Measurements from ENCODE around the gene HLCS. TPM values are rescaled to one million over a fixed set of nuclear protein-coding genes. Genes with fewer than 3 reads are reported as not detected.

Gene HLCS
- total RNA-seq, 4 donors from 2014 or later: 20.0 to 75.4 (median 32.8) TPM

GRCh38 chr21:36769051-36769839 is 197.2 kb downstream of the HLCS start:
- peaks cover 0 to 28% (median 19%) of the 10 kb centered on the region in 4 donors for H3K4me1 ChIP-seq
- no peak overlapping the region for H3K4me3 ChIP-seq
- H3K27me3 ChIP-seq: no peaks in the 10 kb centered on the region
- peak overlapping the region in 3 of 4 donors; percentile 18 to 34 (median 30) for H3K27ac ChIP-seq
- in situ Hi-C loops (cut with MboI; ENCODE audit: low pct_ligation_motif_present in 1 of 4, low pct_unique_long_range_greater_than_20kb in 1 of 4, low sequenced_read_pairs in 3 of 4): no loop called here
- H3K36me3 ChIP-seq: no peaks in the 10 kb centered on the region
- intact Hi-C loops (cut with DNase I; ENCODE audit: low total_unique reads): no loop called here
- H3K9me3 ChIP-seq: no peaks in the 10 kb centered on the region
- no peak for DNase-seq
- TF ChIP-seq EP300 (IDR thresholded peaks at IDR 0.05; ENCODE audit: low read depth) (no peak), CTCF (IDR thresholded peaks at IDR 0.05) (no peak), POLR2A (IDR thresholded peaks at IDR 0.05) (no peak), POLR2AphosphoS5 (IDR thresholded peaks at IDR 0.05) (no peak)
- 49 to 57% methylated on average over 4 to 8 of the region's 8 CpGs for WGBS, 2 donors (ENCODE audit: low coverage in 1 of 2)

- Histone ChIP-seq H3K4me3 (no peak overlapping the region), H3K4me1 (peaks cover 0 to 26% (median 18%) of the 10 kb centered on the region in 4 donors), H3K36me3 (no peaks in the 10 kb centered on the region), H3K27ac (peak overlapping the region in 2 of 4 donors; percentile 30 to 34), H3K27me3 (no peaks in the 10 kb centered on the region), H3K9me3 (no peaks in the 10 kb centered on the region)
- no peak for DNase-seq
- WGBS, 2 donors (ENCODE audit: low coverage in 1 of 2): 92 to 96% methylated on average over 5 to 13 of the region's 13 CpGs
- in situ Hi-C loops (cut with MboI; ENCODE audit: low pct_ligation_motif_present in 1 of 4, low pct_unique_long_range_greater_than_20kb in 1 of 4, low sequenced_read_pairs in 3 of 4) (no loop called here), intact Hi-C loops (cut with DNase I; ENCODE audit: low total_unique reads) (no loop called here)
- TF ChIP-seq CTCF (IDR thresholded peaks at IDR 0.05): no peak
- no peak for TF ChIP-seq POLR2AphosphoS5 (IDR thresholded peaks at IDR 0.05)
- no peak for TF ChIP-seq POLR2A (IDR thresholded peaks at IDR 0.05)
- no peak for TF ChIP-seq EP300 (IDR thresholded peaks at IDR 0.05; ENCODE audit: low read depth)
Measured at GRCh38 chr21:36768496-36768895, 198.0 kb downstream of the HLCS start.

GRCh38 chr21:36767096-36767495 is 199.4 kb downstream of the HLCS start:
- 50 to 64% methylated on average over 5 to 11 of the region's 11 CpGs for WGBS, 2 donors (ENCODE audit: low coverage in 1 of 2)
- Histone ChIP-seq H3K9me3 (no peaks in the 10 kb centered on the region), H3K27me3 (no peaks in the 10 kb centered on the region), H3K36me3 (no peaks in the 10 kb centered on the region), H3K27ac (no peak overlapping the region), H3K4me1 (peaks cover 0 to 17% (median 13%) of the 10 kb centered on the region in 4 donors), H3K4me3 (no peak overlapping the region)
- in situ Hi-C loops (cut with MboI; ENCODE audit: low pct_ligation_motif_present in 1 of 4, low pct_unique_long_range_greater_than_20kb in 1 of 4, low sequenced_read_pairs in 3 of 4): no loop called here
- TF ChIP-seq CTCF (IDR thresholded peaks at IDR 0.05) (no peak), POLR2AphosphoS5 (IDR thresholded peaks at IDR 0.05) (no peak), POLR2A (IDR thresholded peaks at IDR 0.05) (no peak), EP300 (IDR thresholded peaks at IDR 0.05; ENCODE audit: low read depth) (no peak)
- intact Hi-C loops (cut with DNase I; ENCODE audit: low total_unique reads): no loop called here
- peak; percentile 59 for DNase-seq

GRCh38 chr21:36766511-36766910 is 200.0 kb downstream of the HLCS start:
- intact Hi-C loops (cut with DNase I; ENCODE audit: low total_unique reads) (no loop called here), in situ Hi-C loops (cut with MboI; ENCODE audit: low pct_ligation_motif_present in 1 of 4, low pct_unique_long_range_greater_than_20kb in 1 of 4, low sequenced_read_pairs in 3 of 4) (no loop called here)
- Histone ChIP-seq H3K4me1 (peaks cover 0 to 17% (median 13%) of the 10 kb centered on the region in 4 donors), H3K27ac (no peak overlapping the region), H3K4me3 (no peak overlapping the region), H3K9me3 (no peaks in the 10 kb centered on the region), H3K36me3 (no peaks in the 10 kb centered on the region), H3K27me3 (no peaks in the 10 kb centered on the region)
- no peak for DNase-seq
- 88 to 100% methylated on average over 1 to 6 of the region's 6 CpGs for WGBS, 2 donors (ENCODE audit: low coverage in 1 of 2)
- TF ChIP-seq CTCF (IDR thresholded peaks at IDR 0.05) (no peak), POLR2AphosphoS5 (IDR thresholded peaks at IDR 0.05) (no peak), EP300 (IDR thresholded peaks at IDR 0.05; ENCODE audit: low read depth) (no peak), POLR2A (IDR thresholded peaks at IDR 0.05) (no peak)
